Activated CD4-positive, alpha-beta T cell treated with anti-CD3 and anti-CD28 coated beads for 48 hours (primary cell): ENCODE results near the gene RUBCN.
"Not testable (repeated sequence)": the region's sequence is repeated elsewhere in the genome, so short reads cannot be mapped to it uniquely, and the experiment has no call there.

ENCODE experiments used
- DNase-seq: peaks from one replicate; pipeline ENCODE4 v3.0.0-alpha.2; 2020

RUBCN gene

GRCh38 chr3:197733042-197733441 lies 3.7 kb downstream of the RUBCN start:
- no peak for DNase-seq

- DNase-seq = not testable (repeated sequence)
These were observed 5.2 kb downstream of the RUBCN start for GRCh38 chr3:197731483-197731882.

- DNase-seq = not testable (repeated sequence)
These were observed 5.9 kb downstream of the RUBCN start for GRCh38 chr3:197730770-197731169.

GRCh38 chr3:197730200-197730599 lies 6.5 kb downstream of the RUBCN start:
- no peak for DNase-seq

GRCh38 chr3:197728487-197728886 lies 8.2 kb downstream of the RUBCN start:
- DNase-seq = no peak

- not testable (repeated sequence) for DNase-seq
These were observed 8.8 kb downstream of the RUBCN start for GRCh38 chr3:197727878-197728277.

- no peak for DNase-seq
These were observed 14.0 kb downstream of the RUBCN start for GRCh38 chr3:197722734-197723133.

- DNase-seq = no peak
These were observed 16.0 kb downstream of the RUBCN start for GRCh38 chr3:197720694-197721093.

GRCh38 chr3:197718891-197719290 lies 17.8 kb downstream of the RUBCN start:
- peak; percentile 12 for DNase-seq

GRCh38 chr3:197714251-197714650 lies 22.5 kb downstream of the RUBCN start:
- DNase-seq = no peak

GRCh38 chr3:197713477-197713822 lies 23.3 kb downstream of the RUBCN start:
- no peak for DNase-seq

GRCh38 chr3:197711973-197712707 lies 24.6 kb downstream of the RUBCN start:
- peak; percentile 92 for DNase-seq

GRCh38 chr3:197710965-197711364 lies 25.7 kb downstream of the RUBCN start:
- DNase-seq = not testable (repeated sequence)

- DNase-seq = no peak
These were observed 27.6 kb downstream of the RUBCN start for GRCh38 chr3:197709135-197709534.

GRCh38 chr3:197706658-197707057 lies 30.0 kb downstream of the RUBCN start:
- DNase-seq = no peak

GRCh38 chr3:197701841-197702240 lies 34.9 kb downstream of the RUBCN start:
- DNase-seq = no peak

GRCh38 chr3:197700095-197700494 lies 36.6 kb downstream of the RUBCN start:
- DNase-seq = no peak

GRCh38 chr3:197697355-197697754 lies 39.3 kb downstream of the RUBCN start:
- no peak for DNase-seq

- DNase-seq = no peak
These were observed 42.5 kb downstream of the RUBCN start for GRCh38 chr3:197694251-197694650.

GRCh38 chr3:197692641-197693040 lies 44.1 kb downstream of the RUBCN start:
- no peak for DNase-seq

- DNase-seq = no peak
These were observed 46.0 kb downstream of the RUBCN start for GRCh38 chr3:197690754-197691153.

GRCh38 chr3:197687570-197687969 lies 49.1 kb downstream of the RUBCN start:
- DNase-seq = no peak

GRCh38 chr3:197686899-197687298 lies 49.8 kb downstream of the RUBCN start:
- DNase-seq = no peak

GRCh38 chr3:197685546-197685945 lies 51.2 kb downstream of the RUBCN start:
- no peak for DNase-seq

GRCh38 chr3:197683191-197683590 lies 53.5 kb downstream of the RUBCN start:
- DNase-seq = no peak
